ENCODE data around the gene OOEP. TPM values are rescaled to one million over a fixed set of nuclear protein-coding genes. Genes with fewer than 3 reads are reported as not detected.
A peak's percentile ranks its signal among the peaks of the same experiment; 100 is the strongest.
"Not testable (repeated sequence)": the region's sequence is repeated elsewhere in the genome, so short reads cannot be mapped to it uniquely, and the experiment has no call there.

Gene OOEP
- total and polyA plus RNA-seq, 5 donors, result 0.24 to 0.77 (median 0.36) TPM; not detected in 2

DNA sequence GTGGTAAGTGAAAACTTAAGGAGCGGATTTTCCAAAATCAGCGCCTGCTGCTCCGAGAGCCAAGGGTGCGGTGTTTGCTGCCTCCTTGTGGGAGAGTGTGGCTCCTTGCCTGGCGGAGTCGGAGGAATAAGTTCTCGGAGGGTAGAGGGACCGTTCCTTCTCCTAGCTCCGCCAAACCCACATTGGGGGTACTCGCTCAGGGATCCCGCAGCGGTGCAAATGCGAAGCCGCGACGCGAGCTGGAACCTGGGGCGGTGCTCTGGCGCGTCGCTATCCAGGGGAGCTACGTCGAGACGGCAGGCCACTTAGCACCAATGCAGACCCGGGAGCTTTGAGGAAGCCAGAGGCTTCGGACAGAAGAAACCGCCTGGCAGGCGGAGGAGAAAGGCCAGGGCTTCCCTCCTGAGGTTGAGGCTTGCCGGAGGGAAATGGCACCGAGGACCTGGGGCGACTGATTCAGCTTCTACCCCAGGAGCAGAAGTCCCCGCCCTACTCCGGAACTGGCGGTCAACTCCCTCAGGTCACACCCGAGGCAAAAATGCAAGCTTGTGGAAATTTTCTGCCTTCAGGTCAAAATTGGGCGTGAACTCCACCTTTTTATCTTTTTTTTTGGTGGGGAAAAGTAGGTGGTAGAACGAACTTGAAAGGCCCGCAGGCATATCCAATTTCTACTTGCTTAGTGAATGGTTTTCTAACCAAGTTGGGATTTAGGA, 19.3 kb upstream of the OOEP start:
- intact Hi-C loops (cut with DNase I), result no loop called here
- H3K27ac ChIP-seq (ENCODE audit: low read length), result no peak overlapping the region
- no peaks in the 10 kb centered on the region for H3K9me3 ChIP-seq (ENCODE audit: control insufficient read depth, low read length)
- H3K4me1 ChIP-seq (ENCODE audit: control insufficient read depth, insufficient read depth, low read length), result no peaks in the 10 kb centered on the region
- peak overlapping the region; percentile 53 for H3K4me3 ChIP-seq (ENCODE audit: low read length)
- WGBS, result 3% methylated on average over 38 of the region's 38 CpGs
- peak; percentile 88 to 95 for ATAC-seq
- DNase-seq, result peak; percentile 62 to 79 (median 68)
- no peaks in the 10 kb centered on the region for H3K27me3 ChIP-seq (ENCODE audit: control insufficient read depth, insufficient read depth)

DNA sequence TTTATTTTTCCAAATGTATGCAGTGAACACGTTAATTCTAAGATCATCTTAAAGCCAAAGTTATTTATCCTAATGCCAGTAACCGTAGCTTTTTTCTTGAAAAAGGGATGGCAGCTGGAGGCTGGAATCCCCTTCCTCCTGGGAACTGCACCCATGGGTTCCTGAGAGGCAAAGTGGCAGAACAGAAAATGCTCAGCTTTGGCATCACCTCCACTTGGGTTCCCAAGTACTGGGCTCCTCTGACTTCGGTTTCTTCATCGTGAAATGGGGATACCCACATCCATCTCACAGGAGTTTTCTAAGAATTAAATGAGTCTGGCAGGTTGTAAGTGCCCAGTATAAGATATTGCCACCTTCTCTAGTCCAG, 18.7 kb upstream of the OOEP start:
- Histone ChIP-seq H3K27me3 (ENCODE audit: control insufficient read depth, insufficient read depth) (no peaks in the 10 kb centered on the region), H3K27ac (ENCODE audit: low read length) (no peak overlapping the region), H3K4me3 (ENCODE audit: low read length) (peak overlapping the region; percentile 53), H3K9me3 (ENCODE audit: control insufficient read depth, low read length) (no peaks in the 10 kb centered on the region), H3K4me1 (ENCODE audit: control insufficient read depth, insufficient read depth, low read length) (no peaks in the 10 kb centered on the region)
- no peak for DNase-seq
- ATAC-seq, result peak in 1 of 2 donors; percentile 27
- WGBS, result 46% methylated on average over 4 of the region's 4 CpGs
- intact Hi-C loops (cut with DNase I), result no loop called here

DNA sequence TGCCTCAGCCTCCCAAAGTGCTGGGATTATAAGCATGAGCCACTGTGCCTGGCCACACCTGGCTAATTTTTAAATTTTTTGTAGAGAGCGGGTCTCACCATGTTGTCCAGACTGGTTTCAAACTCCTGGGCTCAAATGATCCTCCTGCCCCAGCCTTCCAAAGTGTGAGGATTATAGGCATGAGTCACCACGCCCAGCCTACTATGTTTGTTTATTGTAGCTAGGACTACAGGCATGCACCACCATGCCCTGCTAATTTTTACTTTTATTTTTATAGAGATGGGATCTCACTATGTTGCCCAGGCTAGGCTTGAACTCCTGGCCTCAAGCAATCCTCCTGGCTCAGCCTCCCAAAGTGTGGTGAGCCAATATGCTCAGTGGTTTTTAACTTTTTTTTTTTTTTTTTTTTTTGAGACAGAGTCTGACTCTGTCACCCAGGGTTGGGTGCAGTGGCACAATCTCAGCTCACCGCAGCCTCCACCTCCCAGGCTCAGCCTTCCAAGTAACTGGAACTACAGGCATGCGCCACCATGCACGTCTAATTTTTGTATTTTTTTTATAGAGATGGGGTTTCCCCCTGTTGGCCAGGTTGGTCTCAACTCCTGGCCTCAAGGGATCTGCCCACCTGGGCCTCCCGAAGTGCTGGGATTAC, 12.9 kb upstream of the OOEP start:
- H3K27ac ChIP-seq (ENCODE audit: low read length), result no peak overlapping the region
- intact Hi-C loops (cut with DNase I), result no loop called here
- WGBS, result 90% methylated on average over 6 of the region's 6 CpGs
- DNase-seq (no peak), ATAC-seq (no peak)
- no peak overlapping the region for H3K4me3 ChIP-seq (ENCODE audit: low read length)
- no peaks in the 10 kb centered on the region for H3K4me1 ChIP-seq (ENCODE audit: control insufficient read depth, insufficient read depth, low read length)
- no peaks in the 10 kb centered on the region for H3K9me3 ChIP-seq (ENCODE audit: control insufficient read depth, low read length)
- H3K27me3 ChIP-seq (ENCODE audit: control insufficient read depth, insufficient read depth), result no peaks in the 10 kb centered on the region

DNA sequence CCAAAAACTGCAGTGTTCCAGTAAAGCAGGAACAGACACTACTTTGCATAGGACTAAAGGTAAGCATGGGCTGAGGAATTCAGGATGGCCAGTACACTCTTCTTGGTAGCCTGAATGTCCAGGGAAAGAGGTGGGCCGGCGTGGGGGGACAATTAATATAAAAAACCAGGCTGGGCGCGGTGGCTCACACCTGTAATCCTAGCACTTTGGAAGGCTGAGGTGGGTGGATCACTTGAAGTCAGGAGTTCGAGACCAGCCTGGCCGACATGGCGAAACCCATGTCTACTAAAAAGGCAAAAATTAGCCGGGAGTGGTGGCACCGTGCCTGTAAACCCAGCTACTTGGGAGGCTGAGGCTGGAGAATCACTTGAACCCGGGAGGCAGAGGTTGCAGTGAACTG, 11.8 kb upstream of the OOEP start:
- H3K27ac ChIP-seq (ENCODE audit: low read length); H3K4me3 ChIP-seq (ENCODE audit: low read length); intact Hi-C loops (cut with DNase I); DNase-seq; H3K27me3 ChIP-seq (ENCODE audit: control insufficient read depth, insufficient read depth); ATAC-seq; H3K4me1 ChIP-seq (ENCODE audit: control insufficient read depth, insufficient read depth, low read length); H3K9me3 ChIP-seq (ENCODE audit: control insufficient read depth, low read length): not testable (repeated sequence)
- 93% methylated on average over 10 of the region's 10 CpGs for WGBS

DNA sequence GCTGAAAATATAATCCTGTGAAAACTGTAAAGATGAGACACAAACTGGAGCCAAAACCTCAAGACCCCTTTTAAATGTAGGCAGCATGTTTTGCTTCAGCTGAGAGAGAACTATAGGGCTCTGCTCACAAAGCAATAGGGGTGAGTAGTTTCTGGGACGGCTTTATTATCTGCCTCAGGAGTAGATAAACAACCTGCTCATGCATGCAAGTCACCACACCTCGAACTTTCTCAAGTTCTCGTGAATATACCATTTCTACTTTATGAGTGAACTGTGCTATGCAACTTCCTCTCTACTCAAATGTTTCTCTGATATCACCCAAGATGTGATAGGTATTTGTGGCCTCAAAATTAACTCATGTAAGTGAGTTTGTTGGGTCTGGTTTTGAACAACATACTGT, 7.5 kb upstream of the OOEP start:
- H3K27me3 ChIP-seq (ENCODE audit: control insufficient read depth, insufficient read depth), result no peaks in the 10 kb centered on the region
- WGBS, result 45% methylated on average over 3 of the region's 3 CpGs
- no peak for ATAC-seq

DNA sequence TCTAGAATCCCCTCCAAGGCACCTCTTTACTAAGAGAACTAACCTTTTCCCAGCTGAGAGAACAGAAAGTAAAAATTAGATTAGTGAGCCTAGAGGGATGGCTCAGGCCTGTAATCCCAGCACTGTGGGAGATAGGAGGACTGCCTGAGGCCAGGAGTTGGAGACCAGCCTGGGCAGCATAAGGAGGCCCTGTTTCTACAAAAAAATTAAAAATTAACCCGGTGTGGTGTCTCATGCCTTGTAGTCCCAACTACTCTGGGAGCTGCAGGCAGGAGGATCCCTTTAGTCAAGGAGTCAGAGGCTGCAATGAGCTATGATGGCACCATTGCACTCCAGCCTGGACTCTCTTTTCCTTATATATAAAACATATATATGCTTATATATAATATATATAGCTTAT, 5.5 kb upstream of the OOEP start:
- ATAC-seq (no peak), DNase-seq (no peak)
- intact Hi-C loops (cut with DNase I), result no loop called here
- no peak overlapping the region for H3K4me3 ChIP-seq (ENCODE audit: low read length)
- no peaks in the 10 kb centered on the region for H3K4me1 ChIP-seq (ENCODE audit: control insufficient read depth, insufficient read depth, low read length)
- H3K27me3 ChIP-seq (ENCODE audit: control insufficient read depth, insufficient read depth), result no peaks in the 10 kb centered on the region
- H3K9me3 ChIP-seq (ENCODE audit: control insufficient read depth, low read length), result peaks cover 2% of the 10 kb centered on the region
- H3K27ac ChIP-seq (ENCODE audit: low read length), result no peak overlapping the region
- WGBS, result 82% methylated on average over 1 of the region's 1 CpG

More for the DNA sequence above, 7.5 kb upstream of the OOEP start:
- H3K9me3 ChIP-seq (ENCODE audit: control insufficient read depth, low read length), result no peaks in the 10 kb centered on the region
- H3K4me3 ChIP-seq (ENCODE audit: low read length), result no peak overlapping the region
- no peak for DNase-seq
- H3K4me1 ChIP-seq (ENCODE audit: control insufficient read depth, insufficient read depth, low read length), result no peaks in the 10 kb centered on the region
- intact Hi-C loops (cut with DNase I), result no loop called here
- H3K27ac ChIP-seq (ENCODE audit: low read length), result no peak overlapping the region

DNA sequence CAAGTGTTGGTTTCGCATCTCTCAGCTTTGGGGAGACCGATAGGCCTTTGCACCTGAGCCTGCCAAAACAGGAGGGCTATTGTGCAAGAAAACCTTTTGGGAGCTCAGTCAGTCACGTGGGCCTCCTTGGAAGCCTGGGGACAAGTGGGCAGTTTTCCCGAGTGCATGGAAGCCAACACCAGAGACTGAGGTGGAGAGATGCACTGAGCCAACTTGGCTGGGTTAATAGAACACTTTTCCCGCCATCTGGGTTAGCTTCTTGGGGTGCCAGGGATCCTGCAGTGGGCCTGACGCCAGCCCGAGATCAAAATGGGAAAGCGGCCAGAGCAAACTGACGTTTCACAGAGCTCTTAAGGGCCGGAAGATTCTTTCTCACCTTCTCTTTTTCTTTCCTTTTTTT, 2.8 kb upstream of the OOEP start:
- intact Hi-C loops (cut with DNase I), result no loop called here
- Histone ChIP-seq H3K27ac (ENCODE audit: low read length) (no peak overlapping the region), H3K4me1 (ENCODE audit: control insufficient read depth, insufficient read depth, low read length) (no peaks in the 10 kb centered on the region), H3K27me3 (ENCODE audit: control insufficient read depth, insufficient read depth) (no peaks in the 10 kb centered on the region), H3K9me3 (ENCODE audit: control insufficient read depth, low read length) (peaks cover 2% of the 10 kb centered on the region), H3K4me3 (ENCODE audit: low read length) (no peak overlapping the region)
- DNase-seq (no peak), ATAC-seq (no peak)
- WGBS, result 82% methylated on average over 10 of the region's 10 CpGs

DNA sequence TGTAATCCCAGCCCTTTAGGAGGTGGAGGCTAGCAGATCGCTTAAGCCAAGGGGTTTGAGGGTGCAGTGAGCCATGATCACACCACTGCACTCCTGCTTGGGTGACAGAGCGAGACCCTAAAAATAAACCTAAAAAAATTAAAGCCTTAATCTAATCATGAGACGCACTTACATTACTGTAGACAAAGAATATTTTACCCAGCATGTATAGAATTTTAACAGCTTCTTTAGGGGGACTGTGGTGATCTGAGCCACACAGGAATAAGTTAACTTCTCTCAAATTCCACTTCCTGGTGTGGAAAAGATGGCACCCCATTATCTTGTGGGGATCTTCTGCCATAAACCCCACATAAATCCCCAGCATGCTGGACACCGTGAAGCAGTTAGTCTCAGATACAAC, 2.3 kb upstream of the OOEP start:
- 95% methylated on average over 4 of the region's 4 CpGs for WGBS
- H3K9me3 ChIP-seq (ENCODE audit: control insufficient read depth, low read length), result peaks cover 2% of the 10 kb centered on the region
- H3K4me1 ChIP-seq (ENCODE audit: control insufficient read depth, insufficient read depth, low read length), result no peaks in the 10 kb centered on the region
- intact Hi-C loops (cut with DNase I), result no loop called here
- H3K4me3 ChIP-seq (ENCODE audit: low read length), result no peak overlapping the region
- no peak for DNase-seq
- ATAC-seq, result no peak
- H3K27ac ChIP-seq (ENCODE audit: low read length), result no peak overlapping the region
- H3K27me3 ChIP-seq (ENCODE audit: control insufficient read depth, insufficient read depth), result no peaks in the 10 kb centered on the region

DNA sequence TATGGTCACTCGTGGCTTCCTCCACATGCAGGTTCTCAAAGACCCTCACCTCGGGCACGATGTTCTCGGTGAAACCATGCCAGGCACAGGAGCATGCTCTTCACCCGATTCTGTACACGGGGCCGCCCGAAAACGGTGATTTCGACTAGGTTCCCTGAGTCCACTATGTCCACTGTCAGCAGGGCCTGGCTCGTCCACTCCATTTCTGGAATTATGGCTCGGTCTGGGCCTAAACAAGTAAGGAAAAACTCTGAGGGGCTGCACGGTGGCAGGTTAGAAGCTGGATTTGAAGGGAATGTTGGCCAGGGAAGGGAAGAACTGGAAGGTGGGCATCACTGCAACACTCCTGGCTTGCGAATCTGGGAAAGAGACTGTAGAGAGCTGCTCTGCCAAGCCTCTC, 540 bp downstream of the OOEP start:
- no peak overlapping the region for H3K4me3 ChIP-seq (ENCODE audit: low read length)
- ATAC-seq (no peak), DNase-seq (no peak)
- WGBS, result 92% methylated on average over 14 of the region's 14 CpGs
- H3K9me3 ChIP-seq (ENCODE audit: control insufficient read depth, low read length), result peaks cover 2% of the 10 kb centered on the region
- H3K27ac ChIP-seq (ENCODE audit: low read length), result no peak overlapping the region
- no peaks in the 10 kb centered on the region for H3K27me3 ChIP-seq (ENCODE audit: control insufficient read depth, insufficient read depth)
- intact Hi-C loops (cut with DNase I), result no loop called here
- no peaks in the 10 kb centered on the region for H3K4me1 ChIP-seq (ENCODE audit: control insufficient read depth, insufficient read depth, low read length)

DNA sequence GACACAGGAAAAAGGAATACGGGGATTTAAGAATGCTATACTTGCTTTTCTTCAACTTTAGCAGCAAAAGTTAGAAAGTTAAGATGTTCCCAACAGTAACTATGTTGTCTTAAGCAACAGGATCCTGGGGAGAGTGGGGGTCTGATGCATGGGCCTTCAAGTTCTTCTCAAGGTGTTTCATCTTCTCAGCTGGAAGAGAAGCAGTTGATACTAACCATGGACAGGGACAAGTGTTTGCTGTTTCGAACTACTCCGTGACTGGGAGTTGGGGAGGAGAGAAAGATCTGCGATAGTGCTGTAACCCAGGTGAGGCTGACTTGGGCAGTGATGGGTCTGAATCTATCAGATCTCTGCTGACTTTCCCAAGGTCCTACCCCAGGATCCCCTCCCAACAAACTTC, 1.0 kb downstream of the OOEP start:
- Histone ChIP-seq H3K27ac (ENCODE audit: low read length) (no peak overlapping the region), H3K4me3 (ENCODE audit: low read length) (no peak overlapping the region), H3K27me3 (ENCODE audit: control insufficient read depth, insufficient read depth) (no peaks in the 10 kb centered on the region), H3K9me3 (ENCODE audit: control insufficient read depth, low read length) (peaks cover 2% of the 10 kb centered on the region), H3K4me1 (ENCODE audit: control insufficient read depth, insufficient read depth, low read length) (no peaks in the 10 kb centered on the region)
- ATAC-seq (no peak), DNase-seq (no peak)
- intact Hi-C loops (cut with DNase I), result no loop called here
- WGBS, result 79% methylated on average over 4 of the region's 4 CpGs

DNA sequence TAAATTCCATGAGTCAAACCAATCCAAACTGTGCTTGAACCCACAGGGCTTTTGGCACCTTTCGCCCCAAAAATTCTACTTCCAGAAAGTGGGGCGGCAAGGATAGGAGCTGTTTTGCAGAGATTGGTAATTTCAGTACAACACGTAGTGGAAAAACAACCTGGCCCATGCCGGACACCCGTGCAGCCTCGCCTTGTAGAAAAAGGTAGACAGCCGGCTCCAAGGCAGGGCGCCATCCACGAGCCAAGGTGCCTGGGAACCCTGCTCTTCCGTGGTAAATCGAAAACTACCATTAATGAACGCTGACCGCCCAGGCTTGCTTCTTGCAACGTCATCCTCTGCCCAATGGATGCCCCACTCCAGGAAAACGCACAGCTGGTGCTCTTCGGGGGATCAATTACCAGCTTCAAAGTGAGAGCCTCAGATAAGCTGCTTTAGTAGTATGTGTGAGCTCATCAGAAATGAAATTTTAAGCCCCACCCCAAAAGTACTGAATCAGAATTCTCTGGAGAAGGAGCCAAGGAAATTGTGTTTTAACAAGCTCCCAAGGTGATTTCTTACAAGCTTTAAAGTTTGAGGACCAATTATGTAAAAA, 1.8 kb downstream of the OOEP start:
- intact Hi-C loops (cut with DNase I), result no loop called here
- no peak for ATAC-seq
- 69% methylated on average over 16 of the region's 16 CpGs for WGBS

More for the DNA sequence above, 1.8 kb downstream of the OOEP start:
- Histone ChIP-seq H3K4me3 (ENCODE audit: low read length) (no peak overlapping the region), H3K27me3 (ENCODE audit: control insufficient read depth, insufficient read depth) (no peaks in the 10 kb centered on the region), H3K4me1 (ENCODE audit: control insufficient read depth, insufficient read depth, low read length) (no peaks in the 10 kb centered on the region), H3K27ac (ENCODE audit: low read length) (no peak overlapping the region), H3K9me3 (ENCODE audit: control insufficient read depth, low read length) (peaks cover 2% of the 10 kb centered on the region)
- DNase-seq, result no peak
